ENCODE data around the gene INTS14.
"Not testable (repeated sequence)": the region's sequence is repeated elsewhere in the genome, so short reads cannot be mapped to it uniquely, and the experiment has no call there.

The INTS14 gene

GRCh38 chr15:65620833-65621232 lies 9.9 kb upstream of the INTS14 start:
- peak; percentile 11 for TF ChIP-seq CTCF (IDR thresholded peaks at IDR 0.05; ENCODE audit: insufficient read depth, low read depth, low read length, missing control alignments)
- DNase-seq (ENCODE audit: low read depth) = no peak

GRCh38 chr15:65619626-65620290 lies 8.8 kb upstream of the INTS14 start:
- no peak overlapping the region for H3K4me3 ChIP-seq (ENCODE audit: low read depth, low read length)
- no peak for TF ChIP-seq CTCF (IDR thresholded peaks at IDR 0.05; ENCODE audit: insufficient read depth, low read depth, low read length, missing control alignments)
- no peak for DNase-seq (ENCODE audit: low read depth)

More at GRCh38 chr15:65620833-65621232, 9.9 kb upstream of the INTS14 start:
- no peak overlapping the region for H3K4me3 ChIP-seq (ENCODE audit: low read depth, low read length)

- DNase-seq (ENCODE audit: low read depth) = no peak
- no peak overlapping the region for H3K4me3 ChIP-seq (ENCODE audit: low read depth, low read length)
- no peak for TF ChIP-seq CTCF (IDR thresholded peaks at IDR 0.05; ENCODE audit: insufficient read depth, low read depth, low read length, missing control alignments)
Observed at GRCh38 chr15:65618560-65619109, 7.7 kb upstream of the INTS14 start.

- H3K4me3 ChIP-seq (ENCODE audit: low read depth, low read length); DNase-seq (ENCODE audit: low read depth): not testable (repeated sequence)
Observed at GRCh38 chr15:65615887-65616286, 5.0 kb upstream of the INTS14 start.

GRCh38 chr15:65612949-65613744 lies 2.2 kb upstream of the INTS14 start:
- no peak for DNase-seq (ENCODE audit: low read depth)
- H3K4me3 ChIP-seq (ENCODE audit: low read depth, low read length) = no peak overlapping the region
- TF ChIP-seq CTCF (IDR thresholded peaks at IDR 0.05; ENCODE audit: insufficient read depth, low read depth, low read length, missing control alignments) = no peak

- TF ChIP-seq CTCF (IDR thresholded peaks at IDR 0.05; ENCODE audit: insufficient read depth, low read depth, low read length, missing control alignments) = no peak
- DNase-seq (ENCODE audit: low read depth) = no peak
- H3K4me3 ChIP-seq (ENCODE audit: low read depth, low read length) = no peak overlapping the region
Observed at GRCh38 chr15:65612616-65612946, 1.6 kb upstream of the INTS14 start.

GRCh38 chr15:65611888-65612615 lies 1.1 kb upstream of the INTS14 start:
- peak overlapping the region; percentile 95 for H3K4me3 ChIP-seq (ENCODE audit: low read depth, low read length)
- peak; percentile 21 for DNase-seq (ENCODE audit: low read depth)
- TF ChIP-seq CTCF (IDR thresholded peaks at IDR 0.05; ENCODE audit: insufficient read depth, low read depth, low read length, missing control alignments) = no peak

Data from GM12865 (cell line).